IMR-90 (cell line): ENCODE data around the gene MORN4. TPM values are rescaled to one million over a fixed set of nuclear protein-coding genes. Genes with fewer than 3 reads are reported as not detected.

Source experiments
- ATAC-seq: fragments of 200-7000 bp; cut with Tn5 transposase; 2 replicates; pipeline ENCODE4 v1.9.1; 2020; ENCODE audit warnings: low read depth, mild to moderate bottlenecking, moderate library complexity
- BruUV-seq: library from RNA; stranded (reverse); fragments of 400-500 nt; replicated peaks from 2 replicates; lab custom pipeline; 2021; lab: Mats Ljungman, UMichigan
- CTCF ChIA-PET: fragments of 300-600 bp; formaldehyde crosslinking; extraction: SDS; loops from one replicate; lab custom pipeline; 2021; ENCODE audit warnings: antibody characterized with exemption; lab: Yijun Ruan, JAX
- POLR2A ChIA-PET: fragments of 300-600 bp; sonication (Branson Sonifier 250); formaldehyde crosslinking; loops from one replicate; lab custom pipeline; 2022; ENCODE audit warnings: antibody characterized with exemption; ENCODE audit not compliant: unreplicated experiment; lab: Charles Lee
- DNase-seq: peaks from one replicate; pipeline ENCODE4 v3.0.0; 2013
- H2AFZ ChIP-seq: replicated peaks from 2 replicates; pipeline ENCODE3; 2013; ENCODE audit warnings: low read length, mild to moderate bottlenecking; ENCODE audit not compliant: poor library complexity
- H2AK5ac ChIP-seq: 2 replicates; pipeline ENCODE4 v1.6.1; 2013; ENCODE audit warnings: low read depth, low read length, inconsistent platforms
- H2AK9ac ChIP-seq: replicated peaks from 2 replicates; pipeline ENCODE3; 2013; ENCODE audit warnings: mild to moderate bottlenecking, low read depth, low read length, moderate library complexity; ENCODE audit not compliant: poor library complexity
- H2BK120ac ChIP-seq: 2 replicates; pipeline ENCODE4 v1.6.1; 2013; ENCODE audit warnings: low read depth, low read length, inconsistent platforms
- H2BK15ac ChIP-seq: 3 replicates; pipeline ENCODE4 v1.6.1; 2013; ENCODE audit warnings: low read depth, low read length, inconsistent platforms
- H2BK20ac ChIP-seq: 2 replicates; pipeline ENCODE4 v1.6.1; 2013; ENCODE audit warnings: low read depth, mild to moderate bottlenecking, inconsistent platforms, low read length, moderate library complexity
- H2BK5ac ChIP-seq: 2 replicates; pipeline ENCODE4 v1.6.1; 2013; ENCODE audit warnings: mild to moderate bottlenecking, low read depth, low read length, inconsistent platforms; ENCODE audit not compliant: poor library complexity, severe bottlenecking
- H3K14ac ChIP-seq: replicated peaks from 2 replicates; pipeline ENCODE4 v1.6.1; 2013; ENCODE audit warnings: low read depth, low read length, inconsistent platforms
- H3K18ac ChIP-seq: 2 replicates; pipeline ENCODE4 v1.6.1; 2013; ENCODE audit warnings: low read depth, low read length, control low read depth
- H3K23ac ChIP-seq: 2 replicates; pipeline ENCODE4 v1.6.1; 2013; ENCODE audit warnings: low read depth, low read length, inconsistent platforms
- H3K27ac ChIP-seq: 2 replicates; pipeline ENCODE4 v1.5.1; 2013; ENCODE audit warnings: mild to moderate bottlenecking, control low read depth, low read length; ENCODE audit not compliant: insufficient read depth
- H3K27me3 ChIP-seq: 2 replicates; pipeline ENCODE4 v1.6.1; 2013; ENCODE audit warnings: low read length; ENCODE audit not compliant: control insufficient read depth, insufficient read depth
- H3K36me3 ChIP-seq: 2 replicates; pipeline ENCODE4 v1.6.1; 2013; ENCODE audit warnings: low read length, mixed read lengths; ENCODE audit not compliant: control insufficient read depth, insufficient read depth
- H3K4ac ChIP-seq: 2 replicates; pipeline ENCODE4 v1.6.1; 2013; ENCODE audit warnings: low read depth, low read length, inconsistent platforms
- H3K4me1 ChIP-seq: 2 replicates; pipeline ENCODE4 v1.6.1; 2013; ENCODE audit warnings: low read length, mixed read lengths; ENCODE audit not compliant: control insufficient read depth, insufficient read depth
- H3K4me2 ChIP-seq: 2 replicates; pipeline ENCODE4 v1.6.1; 2013; ENCODE audit warnings: low read depth, mild to moderate bottlenecking, control low read depth, low read length, moderate library complexity
- H3K4me3 ChIP-seq: 2 replicates; pipeline ENCODE4 v1.5.1; 2013; ENCODE audit warnings: low read depth, mild to moderate bottlenecking, control low read depth, low read length, moderate library complexity; ENCODE audit not compliant: insufficient read depth
- H3K56ac ChIP-seq: 2 replicates; pipeline ENCODE4 v1.6.1; 2013; ENCODE audit warnings: low read length, inconsistent platforms; ENCODE audit not compliant: insufficient read depth; ENCODE audit errors: extremely low read depth
- H3K79me1 ChIP-seq, 2 experiments: 2 replicates each; pipeline ENCODE4 v1.6.1; 2013; ENCODE audit warnings: low read length in 2 of 2, inconsistent platforms in 1 of 2, low read depth in 1 of 2
- H3K9ac ChIP-seq: 2 replicates; pipeline ENCODE4 v1.6.1; 2013; ENCODE audit warnings: low read depth, low read length, control low read depth
- H3K9me1 ChIP-seq: 2 replicates; pipeline ENCODE4 v1.6.1; 2013; ENCODE audit warnings: low read length, inconsistent platforms; ENCODE audit not compliant: insufficient read depth
- H3K9me3 ChIP-seq: 2 replicates; pipeline ENCODE4 v1.6.1; 2013; ENCODE audit warnings: low read length; ENCODE audit not compliant: control insufficient read depth, insufficient read depth
- H4K20me1 ChIP-seq: 2 replicates; pipeline ENCODE4 v1.6.1; 2013; ENCODE audit warnings: low read length, inconsistent platforms; ENCODE audit not compliant: insufficient read depth
- H4K5ac ChIP-seq: 2 replicates; pipeline ENCODE4 v1.6.1; 2013; ENCODE audit warnings: mild to moderate bottlenecking, low read depth, low read length, control low read depth
- H4K8ac ChIP-seq, 2 experiments: 2 replicates each; pipeline ENCODE4 v1.6.1; 2013; ENCODE audit warnings: low read depth in 2 of 2, low read length in 2 of 2, control low read depth in 1 of 2, inconsistent platforms in 1 of 2
- H4K91ac ChIP-seq: 2 replicates; pipeline ENCODE4 v1.6.1; 2013; ENCODE audit warnings: low read depth, low read length, inconsistent platforms; ENCODE audit not compliant: insufficient read depth
- MAFK ChIP-seq: IDR thresholded peaks from 2 replicates; pipeline ENCODE4 v1.6.1; 2012; ENCODE audit warnings: low read depth, low read length, improper control_type of control experiment
- MXI1 ChIP-seq: IDR thresholded peaks from 2 replicates; pipeline ENCODE4 v1.6.1; 2012; ENCODE audit warnings: low read depth, mild to moderate bottlenecking, low read length, moderate library complexity, borderline replicate concordance
- NFE2L2 ChIP-seq: fragments of 150-350 bp; IDR thresholded peaks from 2 replicates; pipeline ENCODE4 v1.6.1; 2016; ENCODE audit warnings: low read depth, mild to moderate bottlenecking, low read length
- WGBS, 2 experiments: methylation state at CpG; one replicate each; pipeline versions ENCODE4 v1.1.5 to v1.1.7; 2013; ENCODE audit warnings: missing lambda C conversion rate in 2 of 2; ENCODE audit not compliant: insufficient read length in 1 of 2; ENCODE audit errors: extremely low coverage in 2 of 2; 5-methylcytosine and 5-hydroxymethylcytosine counted together
- dilution Hi-C: fragments of 300-500 bp; cut with HindIII; formaldehyde crosslinking; loops from one replicate; pipeline ENCODE4 v1.14.3; 2018; ENCODE audit warnings: low sequenced_read_pairs; ENCODE audit not compliant: unreplicated experiment
- in situ Hi-C: fragments of 300-500 bp; cut with MboI; formaldehyde crosslinking; loops from 3 replicates; pipeline ENCODE4 v1.14.3; 2019; ENCODE audit warnings: low sequenced_read_pairs, inconsistent platforms, mixed read lengths
- intact Hi-C: fragments of 100-400 bp; cut with micrococcal nuclease; formaldehyde crosslinking; loops from 2 replicates; pipeline ENCODE4 v1.10.0; 2022
- polyA plus RNA-seq, 3 experiments: library from polyadenylated mRNA; depleted of rRNA; stranded (reverse); fragments of >200 nt; gene quantifications; 2 replicates each; pipeline ENCODE4 v1.2.3, GENCODE V29; 2012; ENCODE audit warnings: low replicate concordance in 1 of 3
- total RNA-seq: library from RNA; depleted of rRNA; stranded (reverse); fragments of >200 nt; gene quantifications from 2 replicates; pipeline ENCODE4 v1.2.3, GENCODE V29; 2012

MORN4 gene
- total and polyA plus RNA-seq, 2 of the 4 experiments (the other 2 are of a cell fraction) = 3.2 to 8.4 TPM

- in situ Hi-C loops = no loop called here
Observed at GRCh38 chr10:97607095-97607636, 26.1 kb downstream of the MORN4 start.

More at GRCh38 chr10:97607095-97607636, 26.1 kb downstream of the MORN4 start:
- H3K9ac ChIP-seq = no peak overlapping the region
- no peak overlapping the region for H4K8ac ChIP-seq
- no peak overlapping the region for H2BK15ac ChIP-seq
- no peak for DNase-seq
- H3K14ac ChIP-seq = no peak overlapping the region
- H3K27me3 ChIP-seq = no peaks in the 10 kb centered on the region
- no peaks in the 10 kb centered on the region for H3K9me1 ChIP-seq
- no peaks in the 10 kb centered on the region for H3K79me1 ChIP-seq
- no peak overlapping the region for H2AK5ac ChIP-seq
- BruUV-seq = no TSS peak
- ATAC-seq = no peak
- ChIA-PET CTCF (interaction anchor here (1.1 kb wide), 1 partner anchor 11 kb away, joined by 3 read pairs; no protein-coding TSS in a partner anchor), POLR2A (interaction anchor here (0.5 kb wide), 1 partner anchor 10 kb away, joined by 4 read pairs; no protein-coding TSS in a partner anchor)
- no peak overlapping the region for H2BK120ac ChIP-seq
- H4K91ac ChIP-seq = no peak overlapping the region
- H2BK20ac ChIP-seq = no peak overlapping the region
- no peak overlapping the region for H3K4ac ChIP-seq
- H3K36me3 ChIP-seq = no peaks in the 10 kb centered on the region
- H3K4me2 ChIP-seq = no peak overlapping the region
- H3K27ac ChIP-seq = no peak overlapping the region
- no peak overlapping the region for H3K56ac ChIP-seq
- no peak overlapping the region for H2AK9ac ChIP-seq
- no peak overlapping the region for H3K18ac ChIP-seq
- no peaks in the 10 kb centered on the region for H4K20me1 ChIP-seq
- no peaks in the 10 kb centered on the region for H3K9me3 ChIP-seq
- intact Hi-C loops (no loop called here), dilution Hi-C loops (no loop called here)
- no peaks in the 10 kb centered on the region for H3K4me1 ChIP-seq
- H3K4me3 ChIP-seq = no peak overlapping the region
- no peak overlapping the region for H2BK5ac ChIP-seq
- TF ChIP-seq MAFK (no peak), MXI1 (no peak), NFE2L2 (no peak)
- 97% methylated on average over 4 of the region's 5 CpGs; no CpG with 5 or more reads in 1 of the 2 experiments for WGBS, 2 experiments
- no peak overlapping the region for H3K23ac ChIP-seq
- H4K5ac ChIP-seq = no peak overlapping the region
- H2AFZ ChIP-seq = peak overlapping the region; percentile 43
